Activated CD4-positive, alpha-beta memory T cell treated with anti-CD3 and anti-CD28 coated beads for 36 hours (primary cell): ENCODE results near the gene FGF6. TPM values are rescaled to one million over a fixed set of nuclear protein-coding genes. Genes with fewer than 3 reads are reported as not detected.
"Not testable (repeated sequence)": the region's sequence is repeated elsewhere in the genome, so short reads cannot be mapped to it uniquely, and the experiment has no call there.

Experiments used
- CTCF ChIA-PET: fragments of 350-600 bp; sonication (Branson Sonifier 250); formaldehyde crosslinking; loops from one replicate; lab custom pipeline; 2021; ENCODE audit warnings: antibody characterized with exemption, inconsistent platforms; lab: Charles Lee
- POLR2A ChIA-PET: fragments of 350-600 bp; sonication (Branson Sonifier 250); formaldehyde crosslinking; loops from one replicate; lab custom pipeline; 2021; ENCODE audit warnings: antibody characterized with exemption; lab: Charles Lee
- DNase-seq: peaks from one replicate; pipeline ENCODE4 v3.0.0-alpha.2; 2020
- H3K27ac Mint-ChIP-seq: one replicate; pipeline ENCODE4 v1.8.0; 2021; ENCODE audit warnings: mixed read lengths
- H3K27me3 Mint-ChIP-seq: one replicate; pipeline ENCODE4 v1.8.0; 2021; ENCODE audit warnings: mixed read lengths
- H3K36me3 Mint-ChIP-seq: one replicate; pipeline ENCODE4 v1.8.0; 2021; ENCODE audit warnings: mixed read lengths
- H3K4me1 Mint-ChIP-seq: one replicate; pipeline ENCODE4 v1.8.0; 2021; ENCODE audit warnings: low read depth, mixed read lengths
- H3K4me3 Mint-ChIP-seq: one replicate; pipeline ENCODE4 v1.8.0; 2021; ENCODE audit warnings: mild to moderate bottlenecking, mixed read lengths
- H3K9me3 Mint-ChIP-seq: one replicate; pipeline ENCODE4 v1.8.0; 2021; ENCODE audit warnings: mixed read lengths
- intact Hi-C: fragments of 100-400 bp; cut with micrococcal nuclease; formaldehyde crosslinking; loops from one replicate; pipeline ENCODE4 v1.15.1; 2023
- total RNA-seq, 2 experiments: library from RNA; stranded (reverse); gene quantifications; one replicate each; pipeline ENCODE4 v1.2.3, GENCODE V29; 2021

Gene FGF6
- total RNA-seq, 2 experiments from 2014 or later, result not detected

- ChIA-PET CTCF (interaction anchor here (0.6 kb wide), 1 partner anchor 95 kb away, joined by 3 read pairs; no protein-coding TSS in a partner anchor), POLR2A (no interaction called here)
- no peak overlapping the region for H3K27ac Mint-ChIP-seq
- H3K9me3 Mint-ChIP-seq, result no peaks in the 10 kb centered on the region
- DNase-seq, result no peak
- intact Hi-C loops, result no loop called here
- no peaks in the 10 kb centered on the region for H3K36me3 Mint-ChIP-seq
- no peaks in the 10 kb centered on the region for H3K4me1 Mint-ChIP-seq
- no peak overlapping the region for H3K4me3 Mint-ChIP-seq
- H3K27me3 Mint-ChIP-seq, result peaks cover 2% of the 10 kb centered on the region
These were observed 23.4 kb upstream of the FGF6 start for GRCh38 chr12:4468994-4469393.

- no peak for DNase-seq
- Mint-ChIP-seq H3K27ac (no peak overlapping the region), H3K9me3 (no peaks in the 10 kb centered on the region), H3K4me1 (no peaks in the 10 kb centered on the region), H3K27me3 (peaks cover 2% of the 10 kb centered on the region), H3K36me3 (no peaks in the 10 kb centered on the region), H3K4me3 (no peak overlapping the region)
- intact Hi-C loops, result no loop called here
- ChIA-PET POLR2A (no interaction called here), CTCF (no interaction called here)
These were observed 15.1 kb upstream of the FGF6 start for GRCh38 chr12:4460761-4461160.

- POLR2A ChIA-PET, H3K4me1 Mint-ChIP-seq, H3K27ac Mint-ChIP-seq, H3K4me3 Mint-ChIP-seq, H3K36me3 Mint-ChIP-seq, CTCF ChIA-PET, H3K9me3 Mint-ChIP-seq, DNase-seq, intact Hi-C loops: not testable (repeated sequence)
- H3K27me3 Mint-ChIP-seq, result peaks cover 17% of the 10 kb centered on the region
These were observed 10.2 kb upstream of the FGF6 start for GRCh38 chr12:4455849-4456248.

GRCh38 chr12:4454315-4454860 is 8.8 kb upstream of the FGF6 start:
- Mint-ChIP-seq H3K4me1 (peaks cover 4% of the 10 kb centered on the region), H3K4me3 (no peak overlapping the region), H3K27ac (no peak overlapping the region), H3K9me3 (peaks cover 10% of the 10 kb centered on the region), H3K36me3 (peaks cover 4% of the 10 kb centered on the region), H3K27me3 (peaks cover 24% of the 10 kb centered on the region)
- CTCF ChIA-PET, result interaction anchor here (0.8 to 1.0 kb wide), 2 partner anchors 34 to 43 kb away, joined by 3 to 4 read pairs; no protein-coding TSS in a partner anchor
- POLR2A ChIA-PET, result no interaction called here
- intact Hi-C loops, result no loop called here
- DNase-seq, result no peak

GRCh38 chr12:4451694-4452093 is 6.1 kb upstream of the FGF6 start:
- H3K4me3 Mint-ChIP-seq, result no peak overlapping the region
- peaks cover 4% of the 10 kb centered on the region for H3K4me1 Mint-ChIP-seq
- POLR2A ChIA-PET, result no interaction called here
- intact Hi-C loops, result no loop called here
- CTCF ChIA-PET, result no interaction called here
- H3K9me3 Mint-ChIP-seq, result peaks cover 10% of the 10 kb centered on the region
- peaks cover 4% of the 10 kb centered on the region for H3K36me3 Mint-ChIP-seq
- peaks cover 29% of the 10 kb centered on the region for H3K27me3 Mint-ChIP-seq
- no peak for DNase-seq
- H3K27ac Mint-ChIP-seq, result no peak overlapping the region

- peaks cover 31% of the 10 kb centered on the region for H3K27me3 Mint-ChIP-seq
- H3K4me3 Mint-ChIP-seq, result no peak overlapping the region
- ChIA-PET CTCF (no interaction called here), POLR2A (no interaction called here)
- intact Hi-C loops, result no loop called here
- no peak overlapping the region for H3K27ac Mint-ChIP-seq
- H3K36me3 Mint-ChIP-seq, result peaks cover 4% of the 10 kb centered on the region
- no peak for DNase-seq
- H3K9me3 Mint-ChIP-seq, result peaks cover 10% of the 10 kb centered on the region
- H3K4me1 Mint-ChIP-seq, result peaks cover 4% of the 10 kb centered on the region
These were observed 5.0 kb upstream of the FGF6 start for GRCh38 chr12:4450551-4451112.

GRCh38 chr12:4449851-4450221 is 4.2 kb upstream of the FGF6 start:
- peaks cover 27% of the 10 kb centered on the region for H3K27me3 Mint-ChIP-seq
- H3K4me3 Mint-ChIP-seq, result no peak overlapping the region
- peaks cover 4% of the 10 kb centered on the region for H3K4me1 Mint-ChIP-seq
- DNase-seq, result no peak
- peaks cover 10% of the 10 kb centered on the region for H3K9me3 Mint-ChIP-seq
- peaks cover 4% of the 10 kb centered on the region for H3K36me3 Mint-ChIP-seq
- no peak overlapping the region for H3K27ac Mint-ChIP-seq
- ChIA-PET POLR2A (no interaction called here), CTCF (no interaction called here)
- intact Hi-C loops, result no loop called here

GRCh38 chr12:4448943-4449850 is 3.6 kb upstream of the FGF6 start:
- no peak for DNase-seq
- intact Hi-C loops, result no loop called here
- Mint-ChIP-seq H3K4me1 (peaks cover 4% of the 10 kb centered on the region), H3K9me3 (peaks cover 10% of the 10 kb centered on the region), H3K36me3 (peaks cover 4% of the 10 kb centered on the region), H3K27me3 (peaks cover 26% of the 10 kb centered on the region), H3K27ac (no peak overlapping the region), H3K4me3 (no peak overlapping the region)
- ChIA-PET POLR2A (no interaction called here), CTCF (no interaction called here)

GRCh38 chr12:4448371-4448940 is 2.8 kb upstream of the FGF6 start:
- Mint-ChIP-seq H3K36me3 (peaks cover 2% of the 10 kb centered on the region), H3K27me3 (peaks cover 22% of the 10 kb centered on the region), H3K9me3 (peaks cover 3% of the 10 kb centered on the region), H3K27ac (no peak overlapping the region), H3K4me1 (peaks cover 2% of the 10 kb centered on the region), H3K4me3 (no peak overlapping the region)
- intact Hi-C loops, result no loop called here
- POLR2A ChIA-PET, result no interaction called here
- CTCF ChIA-PET, result interaction anchor here (1.4 kb wide), 1 partner anchor 28 kb away, joined by 3 read pairs; no protein-coding TSS in a partner anchor
- no peak for DNase-seq

- no peak for DNase-seq
- POLR2A ChIA-PET, result no interaction called here
- Mint-ChIP-seq H3K9me3 (no peaks in the 10 kb centered on the region), H3K4me1 (no peaks in the 10 kb centered on the region), H3K36me3 (no peaks in the 10 kb centered on the region), H3K4me3 (no peak overlapping the region), H3K27ac (no peak overlapping the region), H3K27me3 (peaks cover 19% of the 10 kb centered on the region)
- intact Hi-C loops, result no loop called here
- CTCF ChIA-PET, result interaction anchor here (1.4 kb wide), 1 partner anchor 27 kb away, joined by 3 read pairs; no protein-coding TSS in a partner anchor
These were observed 1.5 kb upstream of the FGF6 start for GRCh38 chr12:4447151-4447550.

- intact Hi-C loops, result no loop called here
- H3K9me3 Mint-ChIP-seq, result no peaks in the 10 kb centered on the region
- H3K27me3 Mint-ChIP-seq, result peaks cover 16% of the 10 kb centered on the region
- H3K36me3 Mint-ChIP-seq, result no peaks in the 10 kb centered on the region
- H3K27ac Mint-ChIP-seq, result no peak overlapping the region
- H3K4me1 Mint-ChIP-seq, result no peaks in the 10 kb centered on the region
- POLR2A ChIA-PET, result no interaction called here
- CTCF ChIA-PET, result no interaction called here
- DNase-seq, result no peak
- H3K4me3 Mint-ChIP-seq, result no peak overlapping the region
These were observed 720 bp upstream of the FGF6 start for GRCh38 chr12:4446335-4446734.

- no peak overlapping the region for H3K4me3 Mint-ChIP-seq
- intact Hi-C loops, result no loop called here
- H3K36me3 Mint-ChIP-seq, result no peaks in the 10 kb centered on the region
- H3K27ac Mint-ChIP-seq, result no peak overlapping the region
- peaks cover 13% of the 10 kb centered on the region for H3K27me3 Mint-ChIP-seq
- no peaks in the 10 kb centered on the region for H3K9me3 Mint-ChIP-seq
- POLR2A ChIA-PET, result no interaction called here
- no peak for DNase-seq
- CTCF ChIA-PET, result no interaction called here
- H3K4me1 Mint-ChIP-seq, result peaks cover 3% of the 10 kb centered on the region
These were observed 1.6 kb downstream of the FGF6 start for GRCh38 chr12:4444031-4444430.
